Colonic mucosa (tissue), 4 donors: ENCODE measurements around the gene PDE4D. TPM values are rescaled to one million over a fixed set of nuclear protein-coding genes. Genes with fewer than 3 reads are reported as not detected.
A peak's percentile ranks its signal among the peaks of the same experiment; 100 is the strongest.

Experiments used
- DNase-seq: peaks from one replicate; pipeline ENCODE4 v3.0.0-alpha.2; 2020
- H3K27ac ChIP-seq: fragments of 200-600 bp; one replicate; pipeline ENCODE4 v1.8.0; 2021
- H3K27me3 ChIP-seq: fragments of 200-600 bp; one replicate; pipeline ENCODE4 v1.8.0; 2021
- H3K36me3 ChIP-seq: fragments of 200-600 bp; one replicate; pipeline ENCODE4 v1.8.0; 2021
- H3K4me1 ChIP-seq: fragments of 200-600 bp; one replicate; pipeline ENCODE4 v1.8.0; 2021; ENCODE audit warnings: mild to moderate bottlenecking
- H3K4me3 ChIP-seq: fragments of 200-600 bp; one replicate; pipeline ENCODE4 v1.8.0; 2021
- H3K9ac ChIP-seq, 2 donors: one replicate each; pipeline ENCODE4 v1.7.0; 2013; ENCODE audit warnings: control low read depth in 2 of 2, low read depth in 2 of 2, low read length in 2 of 2
- H3K9me3 ChIP-seq: fragments of 200-600 bp; one replicate; pipeline ENCODE4 v1.8.0; 2021
- intact Hi-C: fragments of 100-400 bp; cut with DNase I; formaldehyde crosslinking; loops from one replicate; pipeline ENCODE4 v1.14.1; 2022
- total RNA-seq, 2 donors: library from RNA; stranded (reverse); fragmentation: NEBNext Ultra II Directional in 1 of 2; extraction: Animal tissue kit (Norgen Biotek cat#: 25700) in 1 of 2; gene quantifications; one replicate each; pipeline ENCODE4 v1.2.1, GENCODE V29; 2021
- TF ChIP-seq, protein P1 (sequence below): fragments of 200-600 bp; IDR thresholded peaks from one replicate; pipeline ENCODE4 v1.8.0; 2022; ENCODE audit warnings: antibody characterized with exemption, mild to moderate bottlenecking
- donor health status: healthy.
- donor health status: DM: no; HTN: no; CAD: no.
- donor health status: DM: no; HTN: no; CAD: no.

Gene PDE4D
- total RNA-seq, 2 donors from 2014 or later: 23.1 to 53.7 TPM

DNA sequence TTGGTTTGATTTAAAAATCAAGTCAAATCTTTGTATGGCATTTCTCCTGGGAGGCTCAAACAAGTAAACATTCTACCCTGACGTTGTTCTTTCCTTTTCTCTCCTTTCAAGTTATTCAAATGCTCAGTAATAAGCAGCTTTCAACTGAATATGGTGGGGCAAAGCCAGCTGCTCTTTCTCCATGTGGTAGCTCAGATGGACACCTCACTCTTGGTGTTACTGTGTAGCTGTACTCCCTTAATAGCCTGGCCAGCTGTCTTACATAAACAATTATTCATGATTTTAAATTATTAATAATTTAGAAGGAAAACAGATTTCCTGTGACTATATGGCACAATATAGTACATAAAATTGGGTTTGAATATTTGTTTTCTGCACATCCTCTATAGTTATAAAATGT is 165.2 kb downstream of the PDE4D start:
- Histone ChIP-seq H3K4me1 (no peaks in the 10 kb centered on the region), H3K27ac (no peak overlapping the region), H3K4me3 (no peak overlapping the region), H3K9ac (no peak overlapping the region), H3K9me3 (no peaks in the 10 kb centered on the region), H3K27me3 (no peaks in the 10 kb centered on the region), H3K36me3 (no peaks in the 10 kb centered on the region)
- no peak for DNase-seq
- intact Hi-C loops: loop anchor here (10.0 kb wide), 1 partner anchor 64 kb away; no protein-coding TSS in a partner anchor
- TF ChIP-seq, protein P1, sequence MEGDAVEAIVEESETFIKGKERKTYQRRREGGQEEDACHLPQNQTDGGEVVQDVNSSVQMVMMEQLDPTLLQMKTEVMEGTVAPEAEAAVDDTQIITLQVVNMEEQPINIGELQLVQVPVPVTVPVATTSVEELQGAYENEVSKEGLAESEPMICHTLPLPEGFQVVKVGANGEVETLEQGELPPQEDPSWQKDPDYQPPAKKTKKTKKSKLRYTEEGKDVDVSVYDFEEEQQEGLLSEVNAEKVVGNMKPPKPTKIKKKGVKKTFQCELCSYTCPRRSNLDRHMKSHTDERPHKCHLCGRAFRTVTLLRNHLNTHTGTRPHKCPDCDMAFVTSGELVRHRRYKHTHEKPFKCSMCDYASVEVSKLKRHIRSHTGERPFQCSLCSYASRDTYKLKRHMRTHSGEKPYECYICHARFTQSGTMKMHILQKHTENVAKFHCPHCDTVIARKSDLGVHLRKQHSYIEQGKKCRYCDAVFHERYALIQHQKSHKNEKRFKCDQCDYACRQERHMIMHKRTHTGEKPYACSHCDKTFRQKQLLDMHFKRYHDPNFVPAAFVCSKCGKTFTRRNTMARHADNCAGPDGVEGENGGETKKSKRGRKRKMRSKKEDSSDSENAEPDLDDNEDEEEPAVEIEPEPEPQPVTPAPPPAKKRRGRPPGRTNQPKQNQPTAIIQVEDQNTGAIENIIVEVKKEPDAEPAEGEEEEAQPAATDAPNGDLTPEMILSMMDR: no peak

DNA sequence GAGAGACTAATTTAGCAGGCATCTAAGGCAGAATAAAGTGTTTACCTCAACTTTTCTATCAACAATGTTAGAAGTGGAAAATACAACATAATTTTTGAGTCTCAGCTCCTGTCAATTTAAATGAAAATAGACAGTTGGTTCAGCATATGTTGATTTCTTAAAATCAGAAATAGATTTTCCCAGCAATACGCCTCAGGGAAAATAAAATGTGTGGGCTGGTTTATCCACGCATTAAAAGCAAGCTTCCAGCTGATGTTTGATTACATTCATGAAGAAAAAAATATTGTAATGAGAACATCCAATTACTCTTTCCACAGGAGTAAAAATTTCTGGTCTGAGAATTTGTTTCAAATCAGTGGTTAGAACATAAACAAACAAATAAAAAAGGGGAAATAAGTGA is 166.3 kb downstream of the PDE4D start:
- Histone ChIP-seq H3K36me3 (no peaks in the 10 kb centered on the region), H3K4me3 (no peak overlapping the region), H3K27ac (no peak overlapping the region), H3K4me1 (no peaks in the 10 kb centered on the region), H3K9ac (no peak overlapping the region), H3K9me3 (no peaks in the 10 kb centered on the region), H3K27me3 (no peaks in the 10 kb centered on the region)
- DNase-seq: no peak
- TF ChIP-seq, protein P1: no peak
- intact Hi-C loops: loop anchor here (10.0 kb wide), 1 partner anchor 62 kb away; no protein-coding TSS in a partner anchor

DNA sequence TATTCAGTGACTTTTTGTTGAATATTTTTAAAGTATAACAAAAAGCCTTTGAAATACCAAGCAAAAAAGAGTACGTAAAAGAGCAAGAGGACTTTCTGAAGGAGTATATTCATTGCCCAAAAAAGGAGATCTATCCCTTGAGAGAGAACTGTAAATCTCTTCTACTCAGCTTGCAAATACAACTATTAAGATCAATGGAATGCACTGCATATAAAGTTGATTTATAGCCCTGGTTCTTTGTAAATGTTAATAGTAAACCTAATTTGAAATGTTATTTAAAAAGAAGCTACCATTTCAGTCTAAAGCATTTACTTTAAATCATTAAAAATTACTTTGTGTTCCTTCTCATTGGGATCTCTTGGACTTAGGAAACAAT is 168.1 kb downstream of the PDE4D start:
- Histone ChIP-seq H3K4me3 (no peak overlapping the region), H3K27me3 (no peaks in the 10 kb centered on the region), H3K9me3 (no peaks in the 10 kb centered on the region), H3K4me1 (no peaks in the 10 kb centered on the region), H3K36me3 (no peaks in the 10 kb centered on the region), H3K9ac (no peak overlapping the region), H3K27ac (no peak overlapping the region)
- TF ChIP-seq, protein P1: no peak
- intact Hi-C loops: loop anchor here (10.0 kb wide), 1 partner anchor 61 kb away; no protein-coding TSS in a partner anchor
- DNase-seq: no peak

DNA sequence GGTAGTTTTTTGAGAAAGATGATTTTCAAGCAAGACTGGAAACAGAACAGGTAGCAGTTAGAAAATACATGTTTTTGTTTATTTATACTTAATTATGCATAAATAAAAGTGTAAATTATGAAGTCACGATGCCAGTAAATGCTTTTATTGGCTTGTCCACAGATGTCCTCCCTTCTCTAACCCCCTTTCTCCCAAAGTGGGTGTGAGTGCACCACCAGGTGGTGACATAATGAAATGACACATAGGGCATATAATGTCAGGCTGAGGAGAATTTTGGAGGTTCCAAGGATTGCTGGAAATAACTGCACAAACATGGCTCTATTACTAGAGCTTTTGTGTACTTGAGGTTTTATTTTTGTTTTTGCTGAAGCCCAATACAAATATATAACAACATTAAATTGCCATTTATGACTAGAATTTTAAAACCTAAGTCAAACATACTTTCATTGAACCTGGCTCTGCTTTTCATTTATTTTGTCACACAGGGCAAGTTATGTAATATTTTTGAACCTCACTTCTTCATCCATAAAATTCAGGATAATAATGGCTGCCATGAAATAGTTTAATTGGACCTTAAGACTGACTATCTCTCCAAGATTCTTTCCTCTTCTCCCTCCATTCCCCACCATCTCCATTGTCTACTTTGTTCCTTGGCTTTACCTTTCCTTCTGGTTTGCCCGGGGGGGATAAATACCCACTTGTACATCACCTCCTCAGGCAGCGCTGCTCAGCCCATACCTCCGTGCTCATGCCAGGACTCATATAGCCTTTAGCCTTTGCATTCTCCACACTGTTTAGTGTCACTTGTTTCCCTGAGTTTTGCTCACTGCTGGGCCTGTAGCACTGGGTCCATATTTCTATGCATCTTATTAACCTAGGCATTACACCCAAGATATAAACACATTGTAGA is 168.8 kb downstream of the PDE4D start:
- TF ChIP-seq, protein P1: peak; percentile 70
- Histone ChIP-seq H3K27ac (no peak overlapping the region), H3K9me3 (no peaks in the 10 kb centered on the region), H3K4me3 (no peak overlapping the region), H3K4me1 (no peaks in the 10 kb centered on the region), H3K27me3 (no peaks in the 10 kb centered on the region), H3K36me3 (no peaks in the 10 kb centered on the region), H3K9ac (no peak overlapping the region)
- peak; percentile 55 for DNase-seq
- intact Hi-C loops: loop anchor here (10.0 kb wide), 1 partner anchor 60 kb away; no protein-coding TSS in a partner anchor

DNA sequence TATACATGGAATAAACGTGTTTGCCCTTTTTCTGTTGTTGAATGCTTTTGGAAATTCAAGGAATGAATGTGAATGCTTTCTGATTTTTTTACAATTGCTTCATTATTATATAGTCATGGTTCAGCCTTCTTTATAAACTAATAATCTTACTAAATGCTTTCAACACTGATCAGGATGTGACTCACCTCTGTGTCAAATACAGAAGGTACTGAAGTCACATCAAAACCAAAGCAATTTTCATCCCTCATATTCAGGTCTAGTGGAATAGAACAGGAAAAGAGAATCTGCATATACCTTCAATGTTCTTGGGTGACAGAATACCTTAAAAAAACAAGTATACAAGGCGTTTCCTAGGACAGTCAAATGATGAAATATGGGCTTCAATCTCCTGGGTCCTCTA is 170.7 kb downstream of the PDE4D start:
- Histone ChIP-seq H3K27me3 (no peaks in the 10 kb centered on the region), H3K4me1 (no peaks in the 10 kb centered on the region), H3K9ac (no peak overlapping the region), H3K36me3 (no peaks in the 10 kb centered on the region), H3K4me3 (no peak overlapping the region), H3K27ac (no peak overlapping the region), H3K9me3 (no peaks in the 10 kb centered on the region)
- TF ChIP-seq, protein P1: no peak
- no peak for DNase-seq
- intact Hi-C loops: loop anchor here (10.0 kb wide), 1 partner anchor 58 kb away; no protein-coding TSS in a partner anchor
